KMS-11 (cell line): ENCODE measurements around the gene ZFYVE19.

Experiments used
- H2AFZ ChIP-seq: fragments of 200-600 bp; sonication (generic); 2 replicates; pipeline ENCODE4 v1.6.1; 2016; ENCODE audit warnings: antibody characterized with exemption, mixed run types, low read depth
- H3K27ac ChIP-seq: fragments of 200-600 bp; sonication (generic); 2 replicates; pipeline ENCODE4 v1.6.1; 2016; ENCODE audit warnings: mild to moderate bottlenecking, mixed run types
- H3K27me3 ChIP-seq: fragments of 200-600 bp; sonication (generic); 2 replicates; pipeline ENCODE4 v1.6.1; 2017; ENCODE audit warnings: mild to moderate bottlenecking, low read depth, mixed run types, moderate library complexity; ENCODE audit not compliant: insufficient read depth
- H3K36me3 ChIP-seq: fragments of 200-600 bp; sonication (generic); 2 replicates; pipeline ENCODE4 v1.6.1; 2017; ENCODE audit warnings: mild to moderate bottlenecking, mixed run types; ENCODE audit not compliant: insufficient read depth
- H3K4me1 ChIP-seq: fragments of 200-600 bp; sonication (generic); 2 replicates; pipeline ENCODE4 v1.6.1; 2016; ENCODE audit warnings: mild to moderate bottlenecking, low read depth, mixed run types; ENCODE audit not compliant: poor library complexity, severe bottlenecking
- H3K4me2 ChIP-seq: fragments of 200-600 bp; sonication (generic); 2 replicates; pipeline ENCODE4 v1.7.0; 2016; ENCODE audit warnings: mild to moderate bottlenecking, mixed run types
- H3K4me3 ChIP-seq: fragments of 200-600 bp; sonication (generic); IDR thresholded peaks from 2 replicates; pipeline ENCODE4 v1.6.1; 2017; ENCODE audit warnings: low read depth, low read length, mixed read lengths; ENCODE audit not compliant: insufficient read depth
- H3K79me2 ChIP-seq: fragments of 200-600 bp; sonication (generic); 2 replicates; pipeline ENCODE4 v1.6.1; 2016; ENCODE audit warnings: low read depth, mixed run types; ENCODE audit not compliant: insufficient read depth
- H3K9ac ChIP-seq: fragments of 200-600 bp; sonication (generic); 2 replicates; pipeline ENCODE4 v1.6.1; 2016; ENCODE audit warnings: mild to moderate bottlenecking, mixed run types
- H4K20me1 ChIP-seq: fragments of 200-600 bp; sonication (generic); 2 replicates; pipeline ENCODE4 v1.6.1; 2016; ENCODE audit warnings: mild to moderate bottlenecking, mixed run types; ENCODE audit not compliant: insufficient read depth
- TF ChIP-seq, protein P1 (sequence below): fragments of 200-600 bp; sonication (generic); conservative IDR thresholded peaks from 2 replicates; pipeline ENCODE4 v1.6.1; 2017; ENCODE audit warnings: low read depth, mild to moderate bottlenecking, antibody characterized with exemption, low read length, moderate library complexity, mixed read lengths

The ZFYVE19 gene

GRCh38 chr15:40789119-40789518, 17.8 kb upstream of the ZFYVE19 start:
- TF ChIP-seq, protein P1, sequence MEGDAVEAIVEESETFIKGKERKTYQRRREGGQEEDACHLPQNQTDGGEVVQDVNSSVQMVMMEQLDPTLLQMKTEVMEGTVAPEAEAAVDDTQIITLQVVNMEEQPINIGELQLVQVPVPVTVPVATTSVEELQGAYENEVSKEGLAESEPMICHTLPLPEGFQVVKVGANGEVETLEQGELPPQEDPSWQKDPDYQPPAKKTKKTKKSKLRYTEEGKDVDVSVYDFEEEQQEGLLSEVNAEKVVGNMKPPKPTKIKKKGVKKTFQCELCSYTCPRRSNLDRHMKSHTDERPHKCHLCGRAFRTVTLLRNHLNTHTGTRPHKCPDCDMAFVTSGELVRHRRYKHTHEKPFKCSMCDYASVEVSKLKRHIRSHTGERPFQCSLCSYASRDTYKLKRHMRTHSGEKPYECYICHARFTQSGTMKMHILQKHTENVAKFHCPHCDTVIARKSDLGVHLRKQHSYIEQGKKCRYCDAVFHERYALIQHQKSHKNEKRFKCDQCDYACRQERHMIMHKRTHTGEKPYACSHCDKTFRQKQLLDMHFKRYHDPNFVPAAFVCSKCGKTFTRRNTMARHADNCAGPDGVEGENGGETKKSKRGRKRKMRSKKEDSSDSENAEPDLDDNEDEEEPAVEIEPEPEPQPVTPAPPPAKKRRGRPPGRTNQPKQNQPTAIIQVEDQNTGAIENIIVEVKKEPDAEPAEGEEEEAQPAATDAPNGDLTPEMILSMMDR, result no peak
- Histone ChIP-seq H3K4me1 (peaks cover 47% of the 10 kb centered on the region), H2AFZ (no peak overlapping the region), H3K27me3 (no peaks in the 10 kb centered on the region), H3K4me3 (no peak overlapping the region), H3K9ac (no peak overlapping the region), H4K20me1 (no peaks in the 10 kb centered on the region), H3K79me2 (no peaks in the 10 kb centered on the region; the same call in 1 of the 2 replicates), H3K4me2 (no peak overlapping the region; the same call in 1 of the 2 replicates), H3K27ac (no peak overlapping the region), H3K36me3 (no peaks in the 10 kb centered on the region)

DNA sequence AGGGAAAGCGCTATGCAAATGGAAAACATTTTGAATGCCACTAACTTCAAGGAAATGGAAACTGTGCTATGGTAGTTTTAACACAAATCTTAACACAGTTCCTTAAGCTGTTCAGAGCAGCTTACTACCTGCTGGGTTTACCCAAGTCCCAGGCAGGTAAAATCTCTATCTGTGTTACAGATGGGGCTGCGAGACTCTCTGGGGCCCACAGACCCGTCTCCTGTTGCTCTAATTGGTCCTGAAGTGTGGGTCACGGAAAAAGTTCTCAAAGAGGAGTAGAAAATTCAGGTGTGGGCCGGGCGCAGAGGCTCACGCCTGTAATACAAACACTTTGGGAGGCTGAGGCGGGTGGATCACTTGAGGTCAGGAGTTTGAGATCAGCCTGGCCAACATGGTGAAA, 16.9 kb upstream of the ZFYVE19 start:
- Histone ChIP-seq H2AFZ (no peak overlapping the region), H3K4me1 (peaks cover 47% of the 10 kb centered on the region), H3K4me3 (no peak overlapping the region), H3K36me3 (no peaks in the 10 kb centered on the region), H3K27ac (no peak overlapping the region), H3K9ac (no peak overlapping the region), H3K27me3 (no peaks in the 10 kb centered on the region), H3K4me2 (no peak overlapping the region), H4K20me1 (no peaks in the 10 kb centered on the region), H3K79me2 (no peaks in the 10 kb centered on the region)
- TF ChIP-seq, protein P1, result no peak

DNA sequence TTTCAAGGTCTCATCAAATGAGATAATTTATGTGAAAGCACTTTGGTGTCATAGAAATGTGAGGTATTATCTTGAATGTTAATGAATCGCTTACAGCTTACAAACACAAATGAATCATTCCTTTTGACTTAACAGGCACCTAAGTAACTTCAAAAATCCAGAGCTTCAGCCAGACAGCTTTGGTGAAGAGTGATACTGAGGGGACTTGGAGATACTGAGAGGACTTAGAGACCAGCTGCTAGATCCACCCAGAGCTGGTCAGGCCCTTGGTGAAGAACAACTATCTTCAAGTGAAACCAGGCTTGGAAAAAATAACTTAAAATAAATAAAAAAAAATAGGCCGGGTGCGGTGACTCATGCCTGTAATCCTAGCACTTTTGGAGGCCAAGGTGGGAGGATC, 16.2 kb upstream of the ZFYVE19 start:
- Histone ChIP-seq H3K4me3 (no peak overlapping the region), H4K20me1 (no peaks in the 10 kb centered on the region), H3K4me2 (no peak overlapping the region), H3K36me3 (no peaks in the 10 kb centered on the region), H3K27me3 (no peaks in the 10 kb centered on the region), H3K4me1 (peaks cover 40% of the 10 kb centered on the region), H3K9ac (no peak overlapping the region), H2AFZ (no peak overlapping the region), H3K79me2 (no peaks in the 10 kb centered on the region), H3K27ac (no peak overlapping the region)
- TF ChIP-seq, protein P1, result no peak

GRCh38 chr15:40792394-40792793, 14.5 kb upstream of the ZFYVE19 start:
- Histone ChIP-seq H3K9ac (no peak overlapping the region), H3K27ac (no peak overlapping the region), H4K20me1 (no peaks in the 10 kb centered on the region), H3K4me1 (peaks cover 23% of the 10 kb centered on the region), H3K4me3 (no peak overlapping the region), H2AFZ (no peak overlapping the region), H3K4me2 (no peak overlapping the region), H3K36me3 (no peaks in the 10 kb centered on the region), H3K27me3 (no peaks in the 10 kb centered on the region), H3K79me2 (no peaks in the 10 kb centered on the region; the same call in 1 of the 2 replicates)
- TF ChIP-seq, protein P1, result no peak
